ENCODE data around the gene USP20.

- TF ChIP-seq SP1 (IDR thresholded peaks at IDR 0.05) (no peak), ARNT (IDR thresholded peaks at IDR 0.05) (no peak)
Measured at GRCh38 chr9:129918296-129918950, 83.2 kb downstream of the USP20 start.
